GM20000 (cell line): ENCODE data around the gene STC2.
A peak's percentile ranks its signal among the peaks of the same experiment; 100 is the strongest.

Experiments
- DNase-seq: peaks from one replicate; pipeline ENCODE4 v3.0.0; 2012; ENCODE audit warnings: low spot score
- CTCF ChIP-seq: IDR thresholded peaks from 2 replicates; pipeline ENCODE4 v1.5.1; 2012; ENCODE audit warnings: mild to moderate bottlenecking, control low read depth; ENCODE audit errors: extremely low read depth, missing control alignments

STC2 gene

GRCh38 chr5:173281910-173282309, 46.3 kb downstream of the STC2 start:
- TF ChIP-seq CTCF = no peak
- DNase-seq = no peak

- TF ChIP-seq CTCF = no peak
- DNase-seq = no peak
These were observed 49.0 kb downstream of the STC2 start for GRCh38 chr5:173279166-173279565.

DNA sequence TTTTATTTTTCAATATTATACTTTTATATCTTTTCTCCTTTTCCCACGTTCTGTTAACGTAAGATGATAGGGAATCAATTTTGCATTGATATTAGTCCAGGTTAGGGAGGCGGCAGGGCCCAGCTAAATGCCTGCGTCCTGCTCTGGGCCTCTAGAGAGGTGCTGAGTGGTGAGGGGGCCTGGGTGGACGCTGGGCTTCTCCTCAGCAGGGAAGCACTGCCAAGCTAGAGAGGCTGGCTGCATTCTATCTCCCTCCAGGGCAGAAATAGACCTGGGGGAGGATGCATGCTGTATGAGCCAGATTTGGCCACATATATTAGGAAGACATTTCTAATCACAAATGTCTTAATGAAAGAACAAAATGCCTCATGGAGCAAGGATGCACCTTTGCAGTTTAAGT, 49.6 kb downstream of the STC2 start:
- no peak for TF ChIP-seq CTCF
- DNase-seq = no peak

GRCh38 chr5:173278172-173278571, 50.0 kb downstream of the STC2 start:
- no peak for TF ChIP-seq CTCF
- no peak for DNase-seq

DNA sequence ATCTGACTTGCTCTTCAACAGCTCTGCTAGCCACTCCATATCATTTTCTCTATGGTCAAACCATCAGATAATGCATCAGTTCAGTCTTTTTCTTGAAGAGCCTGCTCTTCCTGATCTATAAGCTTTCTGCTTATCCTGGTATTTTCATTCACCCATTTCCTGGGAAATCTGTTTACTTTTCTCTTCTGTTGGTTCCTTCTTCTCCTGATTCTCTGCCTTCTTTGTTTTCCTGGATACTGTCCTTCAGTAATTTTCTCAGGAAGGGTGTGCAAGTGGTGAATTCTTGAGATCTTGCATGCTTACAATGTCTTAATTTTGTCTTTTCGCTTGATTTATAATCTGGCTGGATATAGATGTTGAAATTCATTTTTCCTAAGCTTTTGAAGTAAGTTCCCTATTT, 53.4 kb downstream of the STC2 start:
- TF ChIP-seq CTCF = no peak
- DNase-seq = no peak

GRCh38 chr5:173271419-173271818, 56.8 kb downstream of the STC2 start:
- peak; percentile 32 for DNase-seq
- no peak for TF ChIP-seq CTCF

- DNase-seq = no peak
- TF ChIP-seq CTCF = no peak
These were observed 59.3 kb downstream of the STC2 start for GRCh38 chr5:173268750-173269432.
